ENCODE results near the gene PRR14. TPM values are rescaled to one million over a fixed set of nuclear protein-coding genes. Genes with fewer than 3 reads are reported as not detected.

Gene PRR14
- total and polyA plus RNA-seq, 2 of the 8 experiments (the other 6 are each of a cell fraction or from before 2014, with no cell fraction given): 3.6 to 16.1 TPM

DNA sequence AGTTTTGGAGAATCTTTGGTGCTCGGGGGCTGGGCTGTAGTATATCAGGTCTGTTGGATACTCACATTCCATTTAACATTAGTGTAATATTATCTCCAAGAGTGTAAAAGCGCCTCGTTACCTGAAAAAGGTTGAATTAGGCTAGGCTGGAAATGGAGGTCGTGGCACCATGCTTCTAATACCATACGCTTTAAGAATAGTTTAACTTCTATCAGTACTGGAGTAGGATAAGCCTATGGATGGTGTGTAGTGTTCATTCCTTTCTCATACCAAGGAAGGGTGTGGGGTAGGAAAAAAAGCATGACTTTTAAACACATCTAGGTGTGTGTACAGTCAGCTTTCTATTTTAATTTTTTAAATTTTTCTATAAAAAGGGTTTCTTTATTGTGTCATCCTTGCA, 50.2 kb downstream of the PRR14 start (continued):
- TF ChIP-seq, protein P1, sequence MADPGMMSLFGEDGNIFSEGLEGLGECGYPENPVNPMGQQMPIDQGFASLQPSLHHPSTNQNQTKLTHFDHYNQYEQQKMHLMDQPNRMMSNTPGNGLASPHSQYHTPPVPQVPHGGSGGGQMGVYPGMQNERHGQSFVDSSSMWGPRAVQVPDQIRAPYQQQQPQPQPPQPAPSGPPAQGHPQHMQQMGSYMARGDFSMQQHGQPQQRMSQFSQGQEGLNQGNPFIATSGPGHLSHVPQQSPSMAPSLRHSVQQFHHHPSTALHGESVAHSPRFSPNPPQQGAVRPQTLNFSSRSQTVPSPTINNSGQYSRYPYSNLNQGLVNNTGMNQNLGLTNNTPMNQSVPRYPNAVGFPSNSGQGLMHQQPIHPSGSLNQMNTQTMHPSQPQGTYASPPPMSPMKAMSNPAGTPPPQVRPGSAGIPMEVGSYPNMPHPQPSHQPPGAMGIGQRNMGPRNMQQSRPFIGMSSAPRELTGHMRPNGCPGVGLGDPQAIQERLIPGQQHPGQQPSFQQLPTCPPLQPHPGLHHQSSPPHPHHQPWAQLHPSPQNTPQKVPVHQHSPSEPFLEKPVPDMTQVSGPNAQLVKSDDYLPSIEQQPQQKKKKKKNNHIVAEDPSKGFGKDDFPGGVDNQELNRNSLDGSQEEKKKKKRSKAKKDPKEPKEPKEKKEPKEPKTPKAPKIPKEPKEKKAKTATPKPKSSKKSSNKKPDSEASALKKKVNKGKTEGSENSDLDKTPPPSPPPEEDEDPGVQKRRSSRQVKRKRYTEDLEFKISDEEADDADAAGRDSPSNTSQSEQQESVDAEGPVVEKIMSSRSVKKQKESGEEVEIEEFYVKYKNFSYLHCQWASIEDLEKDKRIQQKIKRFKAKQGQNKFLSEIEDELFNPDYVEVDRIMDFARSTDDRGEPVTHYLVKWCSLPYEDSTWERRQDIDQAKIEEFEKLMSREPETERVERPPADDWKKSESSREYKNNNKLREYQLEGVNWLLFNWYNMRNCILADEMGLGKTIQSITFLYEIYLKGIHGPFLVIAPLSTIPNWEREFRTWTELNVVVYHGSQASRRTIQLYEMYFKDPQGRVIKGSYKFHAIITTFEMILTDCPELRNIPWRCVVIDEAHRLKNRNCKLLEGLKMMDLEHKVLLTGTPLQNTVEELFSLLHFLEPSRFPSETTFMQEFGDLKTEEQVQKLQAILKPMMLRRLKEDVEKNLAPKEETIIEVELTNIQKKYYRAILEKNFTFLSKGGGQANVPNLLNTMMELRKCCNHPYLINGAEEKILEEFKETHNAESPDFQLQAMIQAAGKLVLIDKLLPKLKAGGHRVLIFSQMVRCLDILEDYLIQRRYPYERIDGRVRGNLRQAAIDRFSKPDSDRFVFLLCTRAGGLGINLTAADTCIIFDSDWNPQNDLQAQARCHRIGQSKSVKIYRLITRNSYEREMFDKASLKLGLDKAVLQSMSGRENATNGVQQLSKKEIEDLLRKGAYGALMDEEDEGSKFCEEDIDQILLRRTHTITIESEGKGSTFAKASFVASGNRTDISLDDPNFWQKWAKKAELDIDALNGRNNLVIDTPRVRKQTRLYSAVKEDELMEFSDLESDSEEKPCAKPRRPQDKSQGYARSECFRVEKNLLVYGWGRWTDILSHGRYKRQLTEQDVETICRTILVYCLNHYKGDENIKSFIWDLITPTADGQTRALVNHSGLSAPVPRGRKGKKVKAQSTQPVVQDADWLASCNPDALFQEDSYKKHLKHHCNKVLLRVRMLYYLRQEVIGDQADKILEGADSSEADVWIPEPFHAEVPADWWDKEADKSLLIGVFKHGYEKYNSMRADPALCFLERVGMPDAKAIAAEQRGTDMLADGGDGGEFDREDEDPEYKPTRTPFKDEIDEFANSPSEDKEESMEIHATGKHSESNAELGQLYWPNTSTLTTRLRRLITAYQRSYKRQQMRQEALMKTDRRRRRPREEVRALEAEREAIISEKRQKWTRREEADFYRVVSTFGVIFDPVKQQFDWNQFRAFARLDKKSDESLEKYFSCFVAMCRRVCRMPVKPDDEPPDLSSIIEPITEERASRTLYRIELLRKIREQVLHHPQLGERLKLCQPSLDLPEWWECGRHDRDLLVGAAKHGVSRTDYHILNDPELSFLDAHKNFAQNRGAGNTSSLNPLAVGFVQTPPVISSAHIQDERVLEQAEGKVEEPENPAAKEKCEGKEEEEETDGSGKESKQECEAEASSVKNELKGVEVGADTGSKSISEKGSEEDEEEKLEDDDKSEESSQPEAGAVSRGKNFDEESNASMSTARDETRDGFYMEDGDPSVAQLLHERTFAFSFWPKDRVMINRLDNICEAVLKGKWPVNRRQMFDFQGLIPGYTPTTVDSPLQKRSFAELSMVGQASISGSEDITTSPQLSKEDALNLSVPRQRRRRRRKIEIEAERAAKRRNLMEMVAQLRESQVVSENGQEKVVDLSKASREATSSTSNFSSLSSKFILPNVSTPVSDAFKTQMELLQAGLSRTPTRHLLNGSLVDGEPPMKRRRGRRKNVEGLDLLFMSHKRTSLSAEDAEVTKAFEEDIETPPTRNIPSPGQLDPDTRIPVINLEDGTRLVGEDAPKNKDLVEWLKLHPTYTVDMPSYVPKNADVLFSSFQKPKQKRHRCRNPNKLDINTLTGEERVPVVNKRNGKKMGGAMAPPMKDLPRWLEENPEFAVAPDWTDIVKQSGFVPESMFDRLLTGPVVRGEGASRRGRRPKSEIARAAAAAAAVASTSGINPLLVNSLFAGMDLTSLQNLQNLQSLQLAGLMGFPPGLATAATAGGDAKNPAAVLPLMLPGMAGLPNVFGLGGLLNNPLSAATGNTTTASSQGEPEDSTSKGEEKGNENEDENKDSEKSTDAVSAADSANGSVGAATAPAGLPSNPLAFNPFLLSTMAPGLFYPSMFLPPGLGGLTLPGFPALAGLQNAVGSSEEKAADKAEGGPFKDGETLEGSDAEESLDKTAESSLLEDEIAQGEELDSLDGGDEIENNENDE (IDR thresholded peaks at IDR 0.05; ENCODE audit: insufficient replicate concordance, low read length): no peak
- TF ChIP-seq EP300 (IDR thresholded peaks at IDR 0.05; ENCODE audit: borderline replicate concordance in 1 of 2, low read depth in 2 of 2, low read length in 2 of 2) (no peak), MAFK (IDR thresholded peaks at IDR 0.05; ENCODE audit: low read depth, low read length) (no peak), CBX5 (IDR thresholded peaks at IDR 0.05; ENCODE audit: low read depth, low read length) (no peak), RAD21 (IDR thresholded peaks at IDR 0.05 in 1 of 2, conservative IDR thresholded peaks at IDR 0.05 in 1 of 2; ENCODE audit: low read depth in 2 of 2, low read length in 2 of 2) (no peak), RNF2 (IDR thresholded peaks at IDR 0.05; ENCODE audit: borderline replicate concordance, low read depth, low read length, missing control alignments, poor library complexity, severe bottlenecking) (no peak), KDM1A (IDR thresholded peaks at IDR 0.05; ENCODE audit: borderline replicate concordance, low read length) (no peak), CHD1 (IDR thresholded peaks at IDR 0.05; ENCODE audit: low read depth, low read length) (no peak), EGR1 (IDR thresholded peaks at IDR 0.05; ENCODE audit: borderline replicate concordance, low read depth, low read length) (no peak)

All from H1 (cell line).